G401.6 (cell line): ENCODE results near the gene USP24.

Experiments
- FAIRE-seq: peaks from 2 replicates; lab custom pipeline; 2012; peaks lifted over from hg19 to GRCh38; lab: Jason Lieb, UNC

Gene USP24, protein sequence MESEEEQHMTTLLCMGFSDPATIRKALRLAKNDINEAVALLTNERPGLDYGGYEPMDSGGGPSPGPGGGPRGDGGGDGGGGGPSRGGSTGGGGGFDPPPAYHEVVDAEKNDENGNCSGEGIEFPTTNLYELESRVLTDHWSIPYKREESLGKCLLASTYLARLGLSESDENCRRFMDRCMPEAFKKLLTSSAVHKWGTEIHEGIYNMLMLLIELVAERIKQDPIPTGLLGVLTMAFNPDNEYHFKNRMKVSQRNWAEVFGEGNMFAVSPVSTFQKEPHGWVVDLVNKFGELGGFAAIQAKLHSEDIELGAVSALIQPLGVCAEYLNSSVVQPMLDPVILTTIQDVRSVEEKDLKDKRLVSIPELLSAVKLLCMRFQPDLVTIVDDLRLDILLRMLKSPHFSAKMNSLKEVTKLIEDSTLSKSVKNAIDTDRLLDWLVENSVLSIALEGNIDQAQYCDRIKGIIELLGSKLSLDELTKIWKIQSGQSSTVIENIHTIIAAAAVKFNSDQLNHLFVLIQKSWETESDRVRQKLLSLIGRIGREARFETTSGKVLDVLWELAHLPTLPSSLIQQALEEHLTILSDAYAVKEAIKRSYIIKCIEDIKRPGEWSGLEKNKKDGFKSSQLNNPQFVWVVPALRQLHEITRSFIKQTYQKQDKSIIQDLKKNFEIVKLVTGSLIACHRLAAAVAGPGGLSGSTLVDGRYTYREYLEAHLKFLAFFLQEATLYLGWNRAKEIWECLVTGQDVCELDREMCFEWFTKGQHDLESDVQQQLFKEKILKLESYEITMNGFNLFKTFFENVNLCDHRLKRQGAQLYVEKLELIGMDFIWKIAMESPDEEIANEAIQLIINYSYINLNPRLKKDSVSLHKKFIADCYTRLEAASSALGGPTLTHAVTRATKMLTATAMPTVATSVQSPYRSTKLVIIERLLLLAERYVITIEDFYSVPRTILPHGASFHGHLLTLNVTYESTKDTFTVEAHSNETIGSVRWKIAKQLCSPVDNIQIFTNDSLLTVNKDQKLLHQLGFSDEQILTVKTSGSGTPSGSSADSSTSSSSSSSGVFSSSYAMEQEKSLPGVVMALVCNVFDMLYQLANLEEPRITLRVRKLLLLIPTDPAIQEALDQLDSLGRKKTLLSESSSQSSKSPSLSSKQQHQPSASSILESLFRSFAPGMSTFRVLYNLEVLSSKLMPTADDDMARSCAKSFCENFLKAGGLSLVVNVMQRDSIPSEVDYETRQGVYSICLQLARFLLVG (N-terminal part only)

DNA sequence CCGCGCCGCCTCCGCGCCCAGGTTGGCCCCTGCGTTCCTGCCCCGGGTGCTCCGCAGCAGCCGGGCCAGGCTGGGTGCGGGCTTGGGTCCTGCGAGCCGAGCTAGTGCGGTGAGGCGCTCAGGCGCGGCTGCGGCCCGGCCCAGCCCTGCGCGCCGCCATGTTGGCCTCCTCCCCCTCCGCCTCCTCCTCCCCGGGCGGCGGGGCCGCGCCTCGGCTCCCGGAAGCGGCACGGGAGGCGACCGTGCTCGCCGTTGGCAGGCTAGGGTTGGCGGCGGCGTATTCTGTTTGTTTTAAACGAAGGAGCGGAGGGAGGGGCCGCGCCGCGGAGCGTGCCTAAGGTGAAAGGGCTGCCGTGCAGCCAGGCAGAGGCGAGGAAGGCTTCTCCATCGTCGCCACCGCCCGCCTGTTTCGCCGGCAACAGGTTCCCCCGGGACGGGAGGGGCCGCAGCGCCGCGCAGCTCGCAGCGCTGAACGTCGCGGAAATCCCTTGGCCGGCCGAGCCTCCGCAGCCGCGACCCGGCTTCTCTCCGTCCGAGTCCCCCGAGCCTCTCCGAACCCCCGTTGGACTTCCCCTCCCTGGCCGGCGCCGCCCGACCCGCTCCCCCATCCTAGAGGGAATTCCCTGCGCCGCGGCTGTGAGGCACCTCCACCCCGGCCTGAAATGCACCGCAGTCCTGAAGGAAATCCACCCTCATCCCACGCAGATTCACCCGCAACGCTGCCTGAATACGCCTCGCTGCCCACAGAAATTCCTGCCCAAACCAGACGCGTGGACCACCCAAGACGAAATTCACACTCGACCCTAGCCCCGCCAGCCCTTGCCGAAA, at the start of gene USP24:
Gene USP24, minus strand, starts transcription at position 171 of the 828 bp plus-strand sequence. CDS start 251 bp downstream, outside the sequence.
- no peak for FAIRE-seq

DNA sequence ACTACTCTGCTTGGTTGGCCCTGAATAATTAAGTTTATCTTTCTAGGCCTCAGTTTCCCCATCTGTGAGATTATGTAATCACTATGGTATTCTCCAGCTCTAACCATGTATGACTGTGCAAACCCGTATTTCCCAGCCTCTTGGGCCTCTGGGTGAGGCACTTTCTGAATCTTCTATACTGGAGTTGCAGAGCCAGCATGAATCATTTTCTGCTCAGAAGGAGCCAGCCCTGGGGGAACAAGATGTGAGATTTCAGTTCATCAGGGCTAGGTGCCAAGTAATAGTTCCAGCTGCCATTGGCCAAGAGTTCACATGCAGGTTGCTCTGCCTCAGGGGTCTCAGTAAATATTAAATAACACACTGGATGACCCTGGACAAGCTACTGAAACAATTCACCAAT, 47.7 kb upstream of the USP24 start:
- no peak for FAIRE-seq

DNA sequence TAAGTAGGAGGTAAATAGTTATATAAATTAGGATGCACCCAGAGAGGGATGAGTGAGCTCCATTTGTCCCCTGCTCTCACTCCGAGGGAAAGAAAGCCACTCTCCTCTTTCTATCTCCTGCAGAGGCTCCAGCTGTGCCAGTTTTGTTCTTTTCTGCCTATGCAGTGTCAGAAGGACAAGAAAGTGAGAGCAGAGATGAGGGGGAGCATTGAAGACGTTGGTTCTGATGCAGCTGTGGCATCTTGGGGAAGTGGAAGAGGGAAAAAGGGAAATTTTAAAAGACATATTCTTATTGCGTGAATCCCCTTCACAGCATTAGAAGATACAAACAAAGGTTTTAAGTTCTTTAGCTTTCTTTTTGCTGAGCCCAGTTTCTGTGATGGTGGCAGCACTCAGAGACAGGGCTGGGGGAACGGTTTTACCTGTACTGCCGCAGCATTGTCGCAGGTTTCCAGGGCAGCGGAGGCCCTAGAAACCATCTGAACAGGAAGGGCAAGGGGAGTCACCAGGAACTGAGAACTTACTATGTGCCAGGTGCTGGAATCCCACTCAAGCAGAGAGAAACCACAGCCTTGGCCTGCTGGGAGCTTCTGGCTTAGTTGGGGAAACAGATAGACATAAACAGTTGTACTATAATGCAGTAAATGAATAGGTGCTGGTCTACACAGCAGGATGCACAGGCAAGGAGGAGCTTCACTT, 44.9 kb upstream of the USP24 start:
- no peak for FAIRE-seq

DNA sequence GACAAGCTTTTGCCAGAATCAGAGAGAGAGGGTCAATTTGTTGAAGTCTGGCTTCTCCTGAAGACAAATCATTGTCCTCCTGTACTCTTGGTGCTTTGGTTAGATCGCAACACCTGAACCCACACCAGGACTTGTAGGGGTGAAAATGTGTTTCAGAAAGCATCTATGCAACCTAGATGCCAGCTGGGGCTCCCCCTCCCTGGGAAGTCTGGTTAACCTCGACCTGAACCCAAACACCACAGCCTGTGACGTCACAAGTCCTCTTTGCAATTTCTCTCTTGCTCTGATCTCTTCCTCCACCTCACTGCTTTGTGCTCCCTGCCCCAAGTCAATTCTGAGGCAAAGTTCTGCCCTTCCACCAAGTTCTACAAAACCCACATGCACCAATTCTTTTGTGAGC, 42.8 kb upstream of the USP24 start:
- no peak for FAIRE-seq

DNA sequence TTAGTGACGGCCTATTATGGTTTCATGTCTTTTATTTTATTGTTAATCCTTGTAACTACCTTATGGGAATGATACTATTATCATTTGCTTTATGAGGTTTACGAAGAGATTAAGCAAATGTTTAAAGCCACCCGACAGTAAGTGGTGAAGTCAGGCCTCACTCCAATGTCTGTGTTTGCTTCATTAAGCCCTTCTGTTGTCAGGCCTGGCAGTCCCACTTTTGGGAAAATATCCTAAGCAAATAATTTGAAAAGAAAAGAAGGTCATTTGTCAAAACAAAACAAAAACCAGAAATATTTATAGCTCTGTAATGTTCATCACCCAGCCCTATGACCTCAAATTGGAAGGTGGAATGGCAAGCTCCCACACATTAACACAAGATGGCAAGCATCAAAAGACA, 40.7 kb upstream of the USP24 start:
- no peak for FAIRE-seq

DNA sequence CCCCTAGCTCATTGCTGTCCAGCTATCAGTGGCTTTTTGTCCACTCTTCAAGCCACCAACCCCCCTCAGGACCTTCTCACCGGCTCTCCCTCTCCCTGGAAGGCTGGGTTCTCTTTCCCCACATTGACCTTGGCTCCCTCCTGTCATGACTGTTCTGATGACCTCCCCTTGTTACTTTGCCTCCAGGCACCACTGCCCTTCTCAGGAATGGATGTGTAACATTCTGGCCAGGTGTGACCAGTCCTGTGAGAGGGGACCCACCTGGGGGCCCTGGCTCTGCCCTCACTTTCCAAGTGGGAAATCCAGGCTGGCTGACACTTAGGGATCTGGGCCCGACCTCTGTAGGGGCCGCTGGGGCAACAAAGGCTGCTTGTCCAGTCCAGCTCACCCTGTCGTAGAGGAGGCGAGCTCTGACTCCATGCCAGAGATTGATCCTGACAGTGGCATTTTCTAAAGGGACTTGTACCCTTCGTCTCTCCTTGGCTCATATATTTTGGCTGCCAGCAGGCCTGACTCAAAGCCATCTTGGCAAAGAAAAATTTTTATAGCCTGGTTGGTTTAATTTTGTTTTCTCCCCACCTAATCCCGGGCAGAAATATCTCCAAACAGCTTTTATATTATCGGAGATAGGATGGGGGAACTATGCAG, 37.9 kb upstream of the USP24 start:
- FAIRE-seq = no peak

DNA sequence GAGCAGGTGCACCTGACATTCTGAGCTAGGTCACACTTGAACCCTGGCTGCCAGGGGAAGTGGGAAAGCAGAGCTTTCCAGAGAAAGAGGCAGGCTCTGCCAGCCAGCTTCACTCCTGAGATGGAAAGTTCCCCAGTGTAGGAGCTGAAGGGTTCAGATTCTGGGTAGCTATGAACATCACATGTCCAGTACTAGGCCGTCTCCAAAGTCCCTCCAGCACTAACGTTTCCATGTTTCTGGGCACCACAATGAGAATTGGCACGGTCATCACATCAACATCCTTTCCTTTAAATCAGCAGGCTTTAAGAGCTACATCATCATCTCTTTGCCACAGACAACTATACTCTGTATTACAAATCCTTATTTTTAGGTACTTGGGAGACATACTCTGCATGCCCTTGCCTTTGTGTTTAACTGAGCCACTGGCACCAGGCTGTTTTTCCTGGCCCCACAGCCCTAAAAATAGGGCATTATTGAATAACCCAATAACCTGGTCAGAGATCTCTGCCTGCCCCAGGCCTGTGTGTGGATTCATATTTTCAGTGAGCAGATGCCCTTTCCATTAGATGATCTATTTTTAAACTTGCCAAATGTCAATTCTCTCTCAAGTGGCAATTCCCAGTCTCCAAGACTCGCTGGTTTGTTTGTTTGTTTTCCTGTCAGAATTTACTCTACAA, 35.4 kb upstream of the USP24 start:
- no peak for FAIRE-seq

DNA sequence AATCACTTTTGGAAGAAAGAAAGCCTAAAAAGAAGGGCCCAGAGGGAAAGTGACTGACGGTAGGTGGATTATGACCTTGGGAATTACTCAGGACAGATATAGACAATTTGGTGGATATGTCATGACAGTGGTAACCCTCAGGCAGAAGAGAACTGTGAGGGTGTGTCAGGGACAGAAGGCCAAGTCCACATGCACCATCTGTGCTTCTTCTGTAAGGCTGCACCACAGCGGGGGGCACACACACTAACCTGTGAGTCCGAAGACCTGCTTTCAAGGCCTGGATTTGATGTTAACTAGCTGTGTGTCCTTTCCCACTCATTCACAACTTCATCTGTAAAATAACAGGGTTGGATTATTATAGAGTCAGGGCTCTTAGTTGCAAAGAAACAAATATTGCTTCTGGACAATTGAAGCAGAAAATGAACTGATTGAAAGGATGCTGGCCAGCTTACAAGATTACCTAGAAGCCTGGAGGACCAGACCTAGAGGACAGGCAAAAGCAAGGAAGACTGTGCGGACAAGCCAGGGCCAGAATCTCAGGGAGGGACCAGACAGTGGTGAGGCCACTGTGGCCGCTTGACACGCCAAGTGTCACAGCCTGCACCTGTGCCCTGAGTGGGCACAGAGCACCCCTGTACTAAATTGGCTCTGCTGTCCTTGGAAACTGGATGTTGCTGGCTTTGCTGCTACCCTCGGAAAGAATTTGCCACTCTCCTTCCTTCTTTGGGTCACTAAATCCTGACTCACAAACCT, 34.7 kb upstream of the USP24 start:
- no peak for FAIRE-seq

DNA sequence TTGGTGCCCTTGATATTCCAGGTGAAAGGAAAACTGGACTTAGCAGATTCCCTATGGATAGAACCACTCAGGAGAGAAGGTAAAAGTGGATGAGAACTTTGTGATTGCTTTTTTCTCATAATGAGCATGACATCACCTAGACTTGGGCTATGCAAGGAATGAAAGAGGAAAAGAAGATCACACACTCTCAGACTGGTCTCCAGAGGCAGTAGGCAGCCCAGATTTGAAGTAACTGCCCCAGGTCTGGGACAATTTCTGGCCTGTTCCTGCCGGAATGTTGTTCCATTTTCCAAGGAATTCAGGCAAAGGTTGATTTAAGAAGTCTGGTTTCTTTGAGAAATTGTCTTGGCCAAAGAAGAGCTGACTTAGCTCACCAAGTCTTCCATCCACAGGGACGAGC, 31.7 kb upstream of the USP24 start:
- FAIRE-seq = no peak

DNA sequence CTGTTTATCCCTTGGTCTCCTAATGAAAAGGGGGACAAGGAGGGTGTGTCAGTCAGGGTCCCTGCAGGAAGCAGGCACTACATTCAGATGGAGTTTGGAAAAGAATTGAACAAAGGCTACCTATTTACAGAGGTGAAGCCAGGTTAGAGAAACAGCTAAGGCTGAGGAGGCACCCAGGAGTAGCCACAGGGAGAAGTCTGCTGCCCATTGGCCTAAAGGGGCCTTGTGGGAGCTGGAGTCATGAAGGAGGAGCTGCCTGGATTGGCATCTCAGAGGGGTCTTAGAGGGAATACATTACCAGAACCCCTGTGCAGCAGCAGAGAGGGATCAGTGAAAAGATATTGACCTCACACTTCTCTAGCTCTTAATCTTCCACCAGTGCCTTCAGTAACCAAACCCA, 31.2 kb upstream of the USP24 start:
- no peak for FAIRE-seq

DNA sequence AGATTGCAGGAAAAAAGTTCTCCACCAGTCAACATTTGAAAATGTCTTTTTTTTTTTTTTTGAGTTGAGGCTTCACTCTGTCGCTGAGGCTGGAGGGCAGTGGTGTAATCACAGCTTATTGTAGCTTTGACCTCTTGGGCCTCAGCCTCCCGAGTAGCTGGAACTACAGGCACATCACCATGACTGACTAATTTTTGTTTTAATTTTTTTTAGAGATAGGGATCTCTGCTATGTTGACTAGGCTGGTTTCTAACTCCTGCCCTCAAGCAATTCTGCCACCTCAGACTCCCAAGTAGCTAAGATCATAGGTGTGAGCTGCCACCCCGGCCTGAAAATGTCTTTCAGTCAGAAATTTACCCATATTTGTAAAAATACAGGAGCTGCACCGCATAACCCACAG, 30.6 kb upstream of the USP24 start:
- no peak for FAIRE-seq

DNA sequence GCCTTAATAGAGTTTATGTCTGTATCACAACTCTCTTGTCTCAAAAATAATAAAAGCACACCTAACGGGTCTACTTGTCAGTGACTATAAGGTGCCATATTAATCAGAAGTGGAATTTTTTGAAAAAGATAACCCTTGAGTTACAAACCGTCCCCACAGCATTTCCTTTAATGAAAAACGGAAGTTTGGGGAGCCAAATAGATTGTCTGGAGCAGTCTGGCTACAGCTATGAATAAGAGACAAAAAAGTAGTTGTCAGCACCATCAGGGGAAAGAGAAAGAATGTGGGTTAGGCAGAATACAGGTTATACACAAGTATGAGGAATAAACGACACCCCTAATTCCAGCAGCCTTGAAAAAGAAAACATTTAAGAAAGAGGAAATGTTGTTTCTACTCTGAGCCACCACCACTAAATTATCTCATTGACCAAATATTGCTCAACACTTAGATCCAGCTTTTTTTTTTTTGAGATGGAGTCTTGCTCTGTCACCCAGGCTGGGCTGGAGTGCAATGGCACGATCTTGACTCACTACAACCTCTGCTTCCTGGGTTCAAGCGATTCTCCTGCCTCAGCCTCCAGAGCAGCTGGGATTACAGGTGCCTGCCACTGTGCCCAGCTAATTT, 29.4 kb upstream of the USP24 start:
- FAIRE-seq = no peak

DNA sequence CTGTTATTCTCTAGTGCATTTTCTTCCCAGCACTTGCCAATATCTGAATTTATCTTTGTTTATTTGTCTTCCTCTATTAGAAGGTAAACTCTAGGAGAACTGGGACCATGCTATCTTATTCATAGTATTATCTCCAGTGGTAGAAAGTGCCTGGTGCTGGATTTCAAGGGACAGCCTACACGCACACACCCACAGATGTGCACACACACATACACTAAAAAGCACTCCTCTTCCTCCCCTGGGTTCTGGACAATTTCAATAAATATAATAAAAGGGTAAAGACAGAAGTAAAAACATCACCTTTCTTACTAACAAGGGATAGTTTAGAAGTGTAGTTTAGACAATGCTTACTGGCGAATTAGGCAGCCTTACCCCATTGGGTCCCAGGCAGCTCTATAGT, 28.5 kb upstream of the USP24 start:
- no peak for FAIRE-seq

DNA sequence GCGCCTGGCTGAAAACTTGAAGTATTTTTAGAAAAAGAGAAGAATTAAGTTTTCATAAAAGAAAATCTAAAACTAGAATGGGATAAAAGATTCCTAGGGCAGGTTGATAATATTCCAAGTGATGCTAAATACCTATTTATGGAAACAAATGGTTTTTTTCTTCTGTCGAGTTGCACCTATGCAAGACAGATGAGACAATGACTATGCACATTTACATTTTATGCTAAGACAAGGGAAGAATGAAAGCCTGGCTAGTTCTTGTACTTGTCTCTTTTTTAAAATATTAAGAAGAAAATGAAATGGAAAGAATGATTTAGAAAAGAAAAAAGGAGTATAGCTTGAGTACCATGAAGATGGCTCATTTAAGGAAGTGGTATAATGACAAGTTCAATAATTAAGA, 24.4 kb upstream of the USP24 start:
- no peak for FAIRE-seq

DNA sequence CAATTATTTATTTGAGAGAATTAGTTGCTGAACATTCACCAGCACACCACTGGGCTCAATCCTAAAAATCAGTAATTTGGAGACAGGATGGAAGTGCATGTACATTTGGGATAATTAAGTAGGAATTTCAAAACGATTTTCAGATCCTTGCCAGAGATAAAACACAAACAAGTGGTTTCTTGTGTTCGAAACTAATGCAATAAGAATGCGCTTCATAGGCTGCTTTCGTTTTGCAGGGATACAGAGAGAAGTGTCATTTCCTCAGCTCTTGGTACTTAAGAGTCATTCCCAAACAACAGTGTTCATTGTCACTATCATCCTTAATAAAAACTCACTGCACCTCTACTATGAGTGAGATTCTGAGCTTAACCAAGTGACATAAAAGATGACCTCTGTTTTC, 20.6 kb upstream of the USP24 start:
- FAIRE-seq = no peak

DNA sequence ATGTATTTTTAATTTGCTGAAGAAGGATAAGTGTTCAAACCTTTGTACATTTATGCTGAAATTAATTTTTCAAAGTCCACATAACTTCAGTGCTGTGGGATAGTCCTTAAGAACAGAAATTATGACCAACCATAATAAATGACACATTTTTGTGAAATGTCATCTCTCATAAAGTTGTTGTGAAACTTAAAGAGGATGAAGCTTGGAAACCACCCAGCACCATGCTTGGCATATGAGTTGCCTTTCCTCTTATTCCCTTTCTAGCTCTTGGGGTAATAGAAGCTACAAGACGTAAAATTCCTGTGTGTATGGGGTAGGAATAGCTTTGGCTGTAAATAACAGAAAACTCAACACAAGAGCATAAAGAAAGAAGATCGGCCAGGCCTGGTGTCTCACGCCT, 18.9 kb upstream of the USP24 start:
- no peak for FAIRE-seq

DNA sequence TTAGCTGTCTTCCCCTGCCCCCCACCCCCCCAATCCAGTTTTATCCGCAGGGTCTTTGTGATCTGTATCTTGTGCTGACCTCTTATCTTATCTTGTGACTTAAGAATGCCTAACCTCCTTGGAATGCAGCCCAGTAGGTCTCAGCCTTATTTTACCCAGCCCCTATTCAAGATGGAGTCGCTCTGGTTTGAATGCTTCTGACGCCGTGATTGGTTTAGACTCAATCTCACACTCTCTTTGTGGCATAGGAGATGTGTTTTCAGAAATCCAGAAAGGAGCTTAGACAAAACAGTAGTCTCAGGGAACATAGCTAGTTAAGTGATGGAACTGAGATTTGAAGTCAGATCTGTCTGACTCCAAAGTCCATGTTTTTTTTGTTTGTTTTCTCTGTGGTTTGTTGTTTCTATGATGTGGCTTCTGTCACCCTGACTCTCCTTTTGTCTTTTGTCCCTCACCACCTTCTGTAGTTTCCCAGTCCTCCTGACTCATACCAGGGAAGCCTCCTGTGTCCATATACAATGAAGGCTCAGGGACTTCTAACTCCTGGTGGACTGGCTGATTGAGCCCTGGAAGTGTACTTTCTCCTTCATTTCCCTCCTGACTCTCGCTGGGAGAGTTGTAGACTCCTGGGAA, 18.1 kb upstream of the USP24 start:
- no peak for FAIRE-seq

DNA sequence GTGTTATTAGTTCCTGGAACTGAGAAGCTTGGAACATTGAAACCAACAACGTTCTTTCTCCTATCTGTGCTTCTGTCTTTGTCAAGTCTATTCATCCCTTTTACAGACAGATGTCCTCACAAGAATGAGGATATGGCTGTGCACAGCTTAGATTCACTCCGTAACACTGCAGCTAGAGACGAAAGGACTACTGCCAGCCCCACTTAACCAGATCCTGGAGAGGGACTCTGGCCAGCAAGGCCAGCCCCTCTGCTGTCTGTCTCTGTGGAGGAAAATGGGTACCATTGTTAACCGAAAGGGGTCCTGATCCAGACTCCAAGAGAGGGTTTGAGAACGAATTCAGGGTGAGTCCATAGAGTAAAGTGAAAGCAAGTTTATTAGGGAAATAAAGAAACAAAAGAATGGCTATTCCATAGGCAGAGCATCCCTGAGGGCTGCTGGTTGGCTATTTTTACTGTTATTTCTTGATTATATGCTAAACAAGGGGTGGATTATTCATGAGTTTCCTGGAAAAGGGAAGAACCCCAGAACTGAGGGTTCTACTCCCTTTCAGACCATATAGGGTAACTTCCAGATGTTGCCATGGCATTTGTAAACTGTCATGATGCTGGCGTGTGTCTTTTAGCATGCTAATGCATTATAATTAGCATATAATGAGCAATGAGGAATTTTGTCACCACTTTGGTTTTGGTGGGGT, 17.4 kb upstream of the USP24 start:
- FAIRE-seq = no peak
